GM11168 (cell line): ENCODE results near the gene TRAPPC11.

Experiments used
- in situ Hi-C: fragments of 300-500 bp; cut with MboI; formaldehyde crosslinking; loops from one replicate; pipeline ENCODE4 v1.12.0; 2022; ENCODE audit warnings: low sequenced_read_pairs; ENCODE audit not compliant: unreplicated experiment

Gene TRAPPC11

GRCh38 chr4:183636923-183637322 lies 22.2 kb upstream of the TRAPPC11 start:
- in situ Hi-C loops = no loop called here

GRCh38 chr4:183637461-183637860 lies 21.6 kb upstream of the TRAPPC11 start:
- in situ Hi-C loops = no loop called here

GRCh38 chr4:183638436-183638835 lies 20.7 kb upstream of the TRAPPC11 start:
- in situ Hi-C loops = no loop called here

- in situ Hi-C loops = no loop called here
Observed at GRCh38 chr4:183639291-183639690, 19.8 kb upstream of the TRAPPC11 start.

- in situ Hi-C loops = no loop called here
Observed at GRCh38 chr4:183645326-183645725, 13.8 kb upstream of the TRAPPC11 start.

- in situ Hi-C loops = no loop called here
Observed at GRCh38 chr4:183657564-183657963, 1.5 kb upstream of the TRAPPC11 start.

- in situ Hi-C loops = no loop called here
Observed at GRCh38 chr4:183658362-183659028, 598 bp upstream of the TRAPPC11 start.

GRCh38 chr4:183659872-183660242 lies 764 bp downstream of the TRAPPC11 start:
- in situ Hi-C loops = no loop called here

GRCh38 chr4:183666088-183666487 lies 7.0 kb downstream of the TRAPPC11 start:
- in situ Hi-C loops = no loop called here

GRCh38 chr4:183670251-183670650 lies 11.2 kb downstream of the TRAPPC11 start:
- in situ Hi-C loops = no loop called here

GRCh38 chr4:183670960-183671555 lies 12.0 kb downstream of the TRAPPC11 start:
- in situ Hi-C loops = no loop called here

- in situ Hi-C loops = no loop called here
Observed at GRCh38 chr4:183674153-183674552, 15.1 kb downstream of the TRAPPC11 start.

GRCh38 chr4:183675625-183676024 lies 16.5 kb downstream of the TRAPPC11 start:
- in situ Hi-C loops = no loop called here

- in situ Hi-C loops = no loop called here
Observed at GRCh38 chr4:183681119-183681518, 22.0 kb downstream of the TRAPPC11 start.

- in situ Hi-C loops = no loop called here
Observed at GRCh38 chr4:183686461-183686860, 27.4 kb downstream of the TRAPPC11 start.

- in situ Hi-C loops = no loop called here
Observed at GRCh38 chr4:183688216-183688615, 29.1 kb downstream of the TRAPPC11 start.

GRCh38 chr4:183691006-183691405 lies 31.9 kb downstream of the TRAPPC11 start:
- in situ Hi-C loops = no loop called here

GRCh38 chr4:183691897-183692296 lies 32.8 kb downstream of the TRAPPC11 start:
- in situ Hi-C loops = no loop called here

- in situ Hi-C loops = no loop called here
Observed at GRCh38 chr4:183698909-183699308, 39.8 kb downstream of the TRAPPC11 start.

- in situ Hi-C loops = no loop called here
Observed at GRCh38 chr4:183700407-183700806, 41.3 kb downstream of the TRAPPC11 start.

- in situ Hi-C loops = no loop called here
Observed at GRCh38 chr4:183702492-183702891, 43.4 kb downstream of the TRAPPC11 start.

GRCh38 chr4:183714626-183715025 lies 55.5 kb downstream of the TRAPPC11 start:
- in situ Hi-C loops = no loop called here
